Gastroesophageal sphincter (tissue), 3 donors: Measurements from ENCODE around the gene FBXW12.

ENCODE experiments used
- EP300 ChIP-seq: sonication (generic); formaldehyde crosslinking; IDR thresholded peaks from one replicate; pipeline ENCODE4 v1.6.1; 2017; ENCODE audit warnings: antibody characterized with exemption, mild to moderate bottlenecking
- POLR2A ChIP-seq, 2 donors: fragments of 450-650 bp; IDR thresholded peaks; one replicate each; pipeline ENCODE4 v1.6.1; 2017; ENCODE audit warnings: antibody characterized with exemption in 2 of 2, mild to moderate bottlenecking in 2 of 2, moderate library complexity in 1 of 2
- POLR2AphosphoS5 ChIP-seq: sonication (generic); formaldehyde crosslinking; IDR thresholded peaks from one replicate; pipeline ENCODE4 v1.6.1; 2017; ENCODE audit warnings: antibody characterized with exemption
- TF ChIP-seq, protein P1 (sequence below), 4 experiments: fragments of 200-600 bp in 2 of 4; fragments of 450-650 bp in 2 of 4; sonication (generic) in 1 of 4; IDR thresholded peaks; one replicate each; pipeline ENCODE4 v1.5.1; 2017 to 2019; ENCODE audit warnings: antibody characterized with exemption in 4 of 4, mild to moderate bottlenecking in 2 of 4, moderate library complexity in 2 of 4

DNA sequence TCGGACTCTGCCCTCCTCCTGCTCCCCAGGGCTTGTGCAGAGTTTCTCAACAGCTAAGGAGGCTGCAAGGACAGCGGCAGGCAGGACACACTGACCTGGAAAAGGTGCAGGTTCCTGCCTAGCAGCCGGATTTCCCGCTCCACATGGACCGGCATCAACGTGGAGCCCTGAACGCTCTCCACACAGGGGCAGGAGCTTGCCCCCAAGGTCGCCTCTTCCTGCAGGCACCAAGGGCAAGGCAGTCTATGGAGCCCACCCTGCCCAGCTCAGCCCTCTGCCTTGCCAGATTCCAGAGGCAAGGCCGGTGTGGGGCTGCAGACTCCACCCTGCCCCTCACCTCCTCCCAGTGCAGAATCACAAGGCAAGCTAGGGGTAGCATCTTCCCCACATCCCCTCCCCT, 47.1 kb downstream of the FBXW12 start:
- TF ChIP-seq POLR2AphosphoS5 (no peak), POLR2A (IDR thresholded peaks at IDR 0.05) (no peak), EP300 (no peak)
- TF ChIP-seq, protein P1, sequence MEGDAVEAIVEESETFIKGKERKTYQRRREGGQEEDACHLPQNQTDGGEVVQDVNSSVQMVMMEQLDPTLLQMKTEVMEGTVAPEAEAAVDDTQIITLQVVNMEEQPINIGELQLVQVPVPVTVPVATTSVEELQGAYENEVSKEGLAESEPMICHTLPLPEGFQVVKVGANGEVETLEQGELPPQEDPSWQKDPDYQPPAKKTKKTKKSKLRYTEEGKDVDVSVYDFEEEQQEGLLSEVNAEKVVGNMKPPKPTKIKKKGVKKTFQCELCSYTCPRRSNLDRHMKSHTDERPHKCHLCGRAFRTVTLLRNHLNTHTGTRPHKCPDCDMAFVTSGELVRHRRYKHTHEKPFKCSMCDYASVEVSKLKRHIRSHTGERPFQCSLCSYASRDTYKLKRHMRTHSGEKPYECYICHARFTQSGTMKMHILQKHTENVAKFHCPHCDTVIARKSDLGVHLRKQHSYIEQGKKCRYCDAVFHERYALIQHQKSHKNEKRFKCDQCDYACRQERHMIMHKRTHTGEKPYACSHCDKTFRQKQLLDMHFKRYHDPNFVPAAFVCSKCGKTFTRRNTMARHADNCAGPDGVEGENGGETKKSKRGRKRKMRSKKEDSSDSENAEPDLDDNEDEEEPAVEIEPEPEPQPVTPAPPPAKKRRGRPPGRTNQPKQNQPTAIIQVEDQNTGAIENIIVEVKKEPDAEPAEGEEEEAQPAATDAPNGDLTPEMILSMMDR (IDR thresholded peaks at IDR 0.05): no peak
